ENCODE data around the gene OTOA. TPM values are rescaled to one million over a fixed set of nuclear protein-coding genes. Genes with fewer than 3 reads are reported as not detected.

Gene OTOA
- total and polyA plus RNA-seq, 2 of the 13 experiments (the other 11 are each of a cell fraction or from before 2014, with no cell fraction given) = 0.05 to 0.15 TPM

GRCh38 chr16:21647562-21648164 lies 16.1 kb upstream of the OTOA start (continued):
- TF ChIP-seq SMC3 (IDR thresholded peaks at IDR 0.05; ENCODE audit: low read length) (no peak), FUBP1 (CRISPR knock-in tag; IDR thresholded peaks at IDR 0.05; ENCODE audit: borderline replicate concordance) (no peak), SP1 (IDR thresholded peaks at IDR 0.05) (no peak), SP1 (CRISPR knock-in tag; IDR thresholded peaks at IDR 0.05) (no peak), ZFX (CRISPR knock-in tag; IDR thresholded peaks at IDR 0.05; ENCODE audit: low read depth) (0 out of 2 replicates have a peak, but pooled peaks have one; percentile 21), MXD4 (CRISPR knock-in tag; IDR thresholded peaks at IDR 0.05) (no peak), ZNF652 (CRISPR knock-in tag; IDR thresholded peaks at IDR 0.05; ENCODE audit: borderline replicate concordance, low read depth) (no peak), SALL1 (CRISPR knock-in tag; IDR thresholded peaks at IDR 0.05) (0 out of 2 replicates have a peak, but pooled peaks have one; percentile 31), PLSCR1 (CRISPR knock-in tag; IDR thresholded peaks at IDR 0.05; ENCODE audit: borderline replicate concordance) (no peak), ZNF124 (CRISPR knock-in tag; IDR thresholded peaks at IDR 0.05) (no peak), HNF1A (IDR thresholded peaks at IDR 0.05; ENCODE audit: low read depth) (no peak), HNF1A (CRISPR knock-in tag; IDR thresholded peaks at IDR 0.05; ENCODE audit: borderline replicate concordance) (no peak), HMGXB3 (CRISPR knock-in tag; IDR thresholded peaks at IDR 0.05; ENCODE audit: borderline replicate concordance) (peak; percentile 30; the same call in 1 of the 2 replicates), ZFP82 (CRISPR knock-in tag; IDR thresholded peaks at IDR 0.05; ENCODE audit: borderline replicate concordance) (no peak), FOXP4 (CRISPR knock-in tag; IDR thresholded peaks at IDR 0.05) (peak; percentile 30; the same call in 1 of the 2 replicates), NR2C2 (CRISPR knock-in tag; IDR thresholded peaks at IDR 0.05; ENCODE audit: borderline replicate concordance) (0 out of 2 replicates have a peak, but pooled peaks have one; percentile 22)
